NCI-H1417 treated with DMSO at 0.1 percent for 48 hours (cell line): ENCODE measurements around the gene C2orf74.
"Not testable (repeated sequence)": the region's sequence is repeated elsewhere in the genome, so short reads cannot be mapped to it uniquely, and the experiment has no call there.

Experiments
- DNase-seq: peaks from one replicate; lab custom pipeline; 2025; lab: John Stamatoyannopoulos, UW

Gene C2orf74

DNA sequence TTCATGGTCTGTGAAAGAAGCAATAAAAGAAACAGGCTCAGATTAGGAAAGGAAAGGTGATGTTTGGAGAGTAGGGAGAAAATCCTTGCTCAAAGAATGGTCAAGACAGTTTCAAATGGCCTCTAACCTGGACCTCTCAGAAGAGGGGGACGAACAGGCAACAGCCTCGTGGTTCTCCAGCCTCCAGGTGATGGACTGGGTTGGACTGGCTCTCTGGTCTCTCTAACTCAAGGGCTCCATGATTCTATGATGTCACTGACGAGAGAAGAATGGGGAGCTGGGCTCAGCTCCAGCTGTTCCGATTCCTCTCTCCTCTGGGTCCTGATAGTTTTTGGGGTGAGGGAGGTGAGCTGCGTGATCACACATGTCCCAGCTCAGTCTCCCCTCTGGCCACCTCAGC lies at the start of gene C2orf74:
C2orf74 (plus strand) TSS at position 301 of the 400 bp plus-strand sequence. CDS start 327 bp downstream, outside the sequence.
- no peak for DNase-seq

DNA sequence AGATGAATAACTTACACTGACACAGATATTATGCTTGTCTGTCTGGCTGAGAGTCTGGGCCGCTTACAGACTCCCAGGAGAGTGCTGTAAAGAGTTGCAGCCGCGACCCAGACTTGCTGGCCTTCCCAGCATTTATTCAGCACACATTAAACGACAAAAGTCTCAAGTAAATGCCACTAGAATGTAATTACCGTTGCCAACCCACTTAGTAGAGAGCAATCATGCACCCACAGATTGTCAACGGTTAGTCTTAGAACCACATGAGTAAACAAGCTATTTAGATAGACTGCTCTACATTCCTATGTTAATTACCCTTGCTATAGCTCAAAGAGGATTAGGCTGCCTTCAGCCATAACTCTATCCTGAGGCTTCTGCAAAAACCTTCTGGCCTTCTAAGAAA lies 47.8 kb upstream of the C2orf74 start:
- no peak for DNase-seq

- DNase-seq = no peak
Observed at GRCh38 chr2:61116302-61116701, 45.7 kb upstream of the C2orf74 start.

DNA sequence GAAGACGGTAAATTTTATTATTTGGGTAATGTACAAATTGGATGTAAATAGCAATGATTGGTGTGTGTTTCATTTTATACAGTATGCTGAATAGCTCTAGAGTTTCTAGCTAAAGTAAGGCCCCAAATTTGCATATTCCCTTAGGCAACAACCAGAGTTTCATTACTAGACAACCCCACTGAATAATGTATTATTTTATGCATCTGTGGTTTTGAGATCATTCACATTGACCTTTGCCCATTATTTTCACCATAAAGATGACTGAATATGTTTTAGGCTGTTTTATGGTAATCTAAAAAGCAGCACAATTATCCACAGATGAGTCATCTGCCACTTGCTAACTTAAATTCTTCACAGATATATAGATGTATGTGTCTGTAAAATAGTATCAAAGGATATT lies 44.5 kb upstream of the C2orf74 start:
- no peak for DNase-seq

- DNase-seq = no peak
Observed at GRCh38 chr2:61125123-61125710, 36.8 kb upstream of the C2orf74 start.

DNA sequence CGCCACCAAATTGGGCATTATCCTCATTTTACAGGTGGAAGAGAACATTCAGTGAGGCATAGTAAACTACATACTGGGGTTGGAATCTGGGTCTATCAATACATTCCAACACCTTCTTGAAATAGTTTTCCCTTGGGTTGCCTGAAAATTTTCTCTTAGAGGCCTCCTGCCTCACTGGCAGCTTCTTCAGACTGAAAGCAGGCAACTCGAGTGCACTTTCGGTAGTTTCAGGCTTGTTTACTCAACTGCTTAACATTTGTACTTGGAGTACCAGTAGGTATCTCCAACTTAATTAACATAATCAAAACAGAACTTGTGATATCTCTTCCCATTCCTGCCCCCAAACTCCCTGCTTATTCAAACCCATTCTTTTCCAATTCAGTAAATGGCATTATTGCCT lies 36.2 kb upstream of the C2orf74 start:
- no peak for DNase-seq

DNA sequence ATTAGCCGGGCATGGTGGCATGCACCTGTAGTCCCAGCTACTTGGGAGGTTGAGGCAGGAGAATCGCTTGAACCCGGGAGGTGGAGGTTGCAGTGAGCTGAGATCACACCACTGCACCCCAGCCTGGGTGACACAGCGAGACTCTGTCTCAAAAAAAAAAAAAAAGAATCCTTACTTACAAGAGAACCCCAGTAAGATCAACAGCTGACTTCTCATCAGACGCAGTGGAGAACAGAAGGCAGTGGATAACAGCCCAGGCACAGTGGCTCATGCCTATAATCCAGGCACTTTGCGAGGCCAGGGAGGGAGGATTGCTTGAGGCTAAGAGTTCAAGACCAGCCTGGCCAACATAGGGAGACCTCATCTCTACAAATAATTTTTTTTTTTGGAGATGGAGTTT lies 33.9 kb upstream of the C2orf74 start:
- not testable (repeated sequence) for DNase-seq

- no peak for DNase-seq
Observed at GRCh38 chr2:61134141-61134540, 27.8 kb upstream of the C2orf74 start.

- DNase-seq = no peak
Observed at GRCh38 chr2:61135510-61135909, 26.5 kb upstream of the C2orf74 start.

GRCh38 chr2:61138859-61139258 lies 23.1 kb upstream of the C2orf74 start:
- DNase-seq = no peak

DNA sequence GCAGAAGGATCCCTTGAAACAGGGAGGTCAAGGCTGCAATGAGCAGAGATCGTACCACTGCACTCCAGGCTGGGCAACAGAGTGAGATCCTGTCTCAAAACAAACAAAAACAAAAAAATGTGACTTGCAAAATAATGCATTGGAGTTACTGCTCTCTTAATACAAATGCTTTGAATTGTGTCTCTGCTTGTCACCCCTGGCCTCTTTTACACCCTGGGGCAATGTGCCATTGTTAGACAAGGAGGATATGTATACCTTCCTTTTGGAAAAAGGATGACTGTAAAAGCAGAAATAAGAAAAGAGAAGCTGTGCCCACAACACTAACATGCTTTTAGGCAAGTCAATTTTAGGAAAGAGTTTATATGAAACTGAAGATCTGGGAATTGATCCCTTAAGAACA lies 20.8 kb upstream of the C2orf74 start:
- no peak for DNase-seq

DNA sequence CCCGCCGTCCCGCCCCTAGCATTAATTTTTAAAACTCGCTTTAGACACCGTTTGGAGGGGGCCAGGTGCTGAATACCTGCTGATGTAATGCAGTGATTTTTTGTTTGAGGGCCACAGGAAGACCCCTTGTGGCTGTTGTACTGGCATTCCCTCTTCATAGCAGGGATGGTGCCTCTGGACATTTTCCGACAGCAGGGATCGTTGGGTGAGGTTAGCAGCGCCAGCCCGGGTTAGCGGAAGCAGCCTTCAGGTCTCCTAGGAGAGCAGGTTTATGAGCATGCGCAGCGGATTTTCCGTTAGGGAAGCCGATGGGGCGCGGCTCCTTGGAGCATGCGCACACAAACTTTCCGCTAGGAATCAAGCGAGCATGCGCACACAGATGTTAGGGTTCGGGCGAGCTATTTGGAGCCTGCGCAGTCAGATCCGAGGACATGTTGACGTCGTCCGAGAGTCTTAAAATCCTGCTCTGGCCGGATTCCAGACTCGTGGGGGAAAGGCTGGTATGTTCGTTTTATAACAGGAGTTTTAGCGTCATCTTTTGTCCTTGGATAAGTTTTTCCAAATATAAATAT lies 17.2 kb upstream of the C2orf74 start:
- peak; percentile 72 for DNase-seq

DNA sequence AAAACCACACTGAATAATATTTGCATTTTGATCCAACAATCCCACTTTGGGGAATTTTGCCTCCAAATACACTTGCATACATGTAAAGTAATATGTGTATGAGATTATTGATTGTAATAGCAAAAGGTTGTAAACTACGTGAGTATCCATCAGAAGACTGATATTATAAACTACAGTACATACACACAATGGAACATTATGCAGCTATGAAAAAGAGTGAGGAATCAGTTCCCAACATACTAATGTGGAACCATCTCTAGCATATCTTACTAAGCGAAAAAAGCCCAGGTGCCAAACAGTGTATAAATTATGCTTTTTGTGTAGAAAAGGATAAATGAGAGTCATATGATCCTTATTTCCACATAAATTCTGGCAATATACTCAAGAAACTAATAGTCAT lies 16.0 kb upstream of the C2orf74 start:
- no peak for DNase-seq

DNA sequence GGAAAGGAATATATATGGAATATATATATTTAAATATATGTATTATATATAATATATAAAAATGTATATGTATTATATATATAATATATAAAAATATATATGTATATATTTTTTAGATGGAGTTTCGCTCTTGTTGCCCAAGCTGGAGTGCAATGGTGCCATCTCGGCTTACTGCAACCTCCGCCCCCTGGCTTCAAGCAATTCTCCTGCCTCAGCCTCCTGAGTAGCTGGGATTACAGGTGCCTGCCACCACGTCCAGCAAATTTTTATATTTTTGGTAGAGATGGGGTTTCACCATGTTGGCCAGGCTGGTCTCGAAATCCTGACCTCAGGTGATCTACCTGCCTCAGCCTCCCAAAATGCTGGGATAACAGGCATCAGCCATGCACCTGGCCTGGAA lies 13.9 kb upstream of the C2orf74 start:
- DNase-seq = not testable (repeated sequence)

GRCh38 chr2:61149074-61149473 lies 12.9 kb upstream of the C2orf74 start:
- DNase-seq = no peak

DNA sequence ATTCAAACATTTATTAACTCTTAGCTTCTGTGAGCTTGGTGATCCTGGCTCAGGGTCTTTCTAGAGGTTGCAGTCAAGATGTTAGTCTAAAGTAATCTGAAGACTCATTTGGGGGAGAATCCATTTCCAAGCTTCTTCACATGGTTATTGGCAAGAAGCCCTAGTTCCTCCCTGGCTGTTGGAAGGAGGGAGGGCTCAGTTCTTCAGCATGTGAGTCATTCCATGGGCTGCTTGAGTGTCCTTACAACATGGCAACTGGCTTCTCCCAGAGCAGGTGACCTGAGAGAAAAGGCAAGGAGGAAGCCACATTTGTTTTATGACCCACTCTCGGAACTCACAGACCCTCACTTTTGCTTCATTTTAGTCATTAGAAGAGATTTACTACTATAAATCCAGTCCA lies 10.6 kb upstream of the C2orf74 start:
- DNase-seq = no peak

DNA sequence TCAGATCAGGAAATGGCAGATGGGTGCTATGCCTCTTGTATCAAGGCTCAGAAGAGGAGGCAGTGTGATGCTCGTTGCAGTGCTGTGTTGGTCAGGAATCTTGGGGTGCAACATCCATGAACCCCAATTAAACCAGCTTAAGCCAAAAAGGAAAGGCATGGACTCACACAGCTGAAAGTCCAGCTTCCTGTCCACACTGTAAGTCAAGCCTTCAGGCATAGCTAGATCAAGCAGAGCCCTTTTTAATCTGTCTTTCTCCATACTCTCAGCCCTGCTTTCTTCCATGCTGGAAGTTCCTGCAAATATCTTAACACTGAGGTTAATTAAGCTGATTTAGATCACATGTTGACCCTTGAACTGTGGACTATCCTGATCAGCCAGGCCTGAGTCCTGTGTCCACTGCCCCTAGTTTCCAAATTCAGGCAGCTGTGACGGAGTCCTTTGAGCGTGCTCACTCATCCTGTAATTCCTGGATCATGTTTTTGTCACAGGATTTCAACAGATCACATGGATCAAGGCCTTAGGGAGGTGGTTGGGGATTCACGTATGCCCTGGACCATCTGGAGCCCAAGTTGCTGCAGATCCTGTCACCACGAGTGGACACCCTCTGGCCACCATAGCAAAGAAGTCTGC lies 4.5 kb upstream of the C2orf74 start:
- DNase-seq = no peak

- no peak for DNase-seq
Observed at GRCh38 chr2:61158356-61158955, 3.5 kb upstream of the C2orf74 start.

- no peak for DNase-seq
Observed at GRCh38 chr2:61162721-61163120, 733 bp downstream of the C2orf74 start.

DNA sequence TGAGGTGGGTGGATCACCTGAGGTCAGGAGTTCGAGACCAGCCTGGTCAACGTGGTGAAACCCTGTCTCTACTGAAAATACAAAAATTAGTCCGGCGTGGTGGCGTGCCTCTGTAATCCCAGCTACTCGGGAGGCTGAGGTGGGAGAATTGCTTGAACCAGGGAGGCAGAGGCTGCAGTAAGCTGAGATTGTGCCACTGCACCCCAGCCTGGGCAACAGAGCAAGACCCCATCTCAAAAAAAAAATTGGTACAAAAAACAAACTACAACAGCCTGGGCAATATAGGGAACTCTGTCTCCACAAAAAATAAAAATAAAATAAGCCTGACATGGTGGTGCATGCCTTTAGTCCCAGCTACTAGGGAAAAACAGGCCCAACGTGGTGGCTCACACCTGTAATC lies 3.1 kb downstream of the C2orf74 start:
- DNase-seq = not testable (repeated sequence)

DNA sequence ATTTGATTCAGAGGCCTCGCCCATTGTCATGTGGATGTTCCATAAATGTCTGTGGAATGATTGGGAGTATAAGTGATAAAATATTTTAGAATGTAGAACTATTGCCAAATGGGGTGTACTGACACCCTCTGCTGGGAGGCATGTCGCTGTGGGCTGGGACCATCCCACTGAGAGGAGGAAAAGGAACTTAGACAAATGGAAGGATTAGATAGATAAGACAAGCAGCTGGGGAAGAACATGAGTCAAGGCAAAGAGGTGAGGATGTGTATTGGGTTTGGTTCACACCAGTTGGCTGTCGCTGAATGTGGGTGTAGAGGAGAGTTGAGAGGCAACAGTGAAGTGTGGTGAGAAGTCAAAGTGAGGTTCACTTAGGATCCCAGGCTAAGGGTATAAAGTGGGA lies 4.0 kb downstream of the C2orf74 start:
- DNase-seq = no peak

- no peak for DNase-seq
Observed at GRCh38 chr2:61167579-61167978, 5.6 kb downstream of the C2orf74 start.

DNA sequence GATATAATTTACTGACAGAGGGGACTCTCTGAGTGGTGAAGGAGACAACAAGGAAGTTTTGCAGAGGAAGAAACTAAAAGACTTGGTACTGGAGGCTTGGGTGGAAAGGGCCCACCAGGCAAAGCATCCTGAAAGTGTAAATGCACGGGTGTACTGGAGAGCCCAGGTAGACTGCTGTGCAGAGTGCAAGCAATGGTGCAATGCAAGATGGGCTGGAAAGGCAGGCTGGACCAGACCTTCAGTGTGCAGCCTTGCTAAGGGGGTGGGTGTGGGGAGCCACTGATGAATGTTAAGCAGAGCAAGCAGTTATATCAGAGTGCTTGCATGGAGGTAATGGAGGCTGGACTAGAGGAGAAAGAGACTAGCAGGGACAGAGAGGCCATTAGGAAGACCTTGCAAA lies 10.7 kb downstream of the C2orf74 start:
- DNase-seq = no peak
